Tibial nerve (tissue), 4 donors: Measurements from ENCODE around the gene TAS2R60.

Experiments
- EP300 ChIP-seq, 2 donors: sonication (generic); formaldehyde crosslinking; IDR thresholded peaks; one replicate each; pipeline ENCODE4 v1.6.1; 2017; ENCODE audit warnings: antibody characterized with exemption in 2 of 2, mild to moderate bottlenecking in 1 of 2
- POLR2A ChIP-seq, 2 donors: fragments of 450-650 bp; IDR thresholded peaks; one replicate each; pipeline ENCODE4 v1.6.1; 2017; ENCODE audit warnings: antibody characterized with exemption in 2 of 2, mild to moderate bottlenecking in 2 of 2, moderate library complexity in 2 of 2
- TF ChIP-seq, protein P1 (sequence below), 5 experiments: fragments of 200-600 bp in 3 of 5; fragments of 450-650 bp in 2 of 5; sonication (generic) in 3 of 5; IDR thresholded peaks; one replicate each; pipeline ENCODE4 v1.5.1; 2016 to 2019; ENCODE audit warnings: antibody characterized with exemption in 5 of 5, mild to moderate bottlenecking in 3 of 5, moderate library complexity in 2 of 5

DNA sequence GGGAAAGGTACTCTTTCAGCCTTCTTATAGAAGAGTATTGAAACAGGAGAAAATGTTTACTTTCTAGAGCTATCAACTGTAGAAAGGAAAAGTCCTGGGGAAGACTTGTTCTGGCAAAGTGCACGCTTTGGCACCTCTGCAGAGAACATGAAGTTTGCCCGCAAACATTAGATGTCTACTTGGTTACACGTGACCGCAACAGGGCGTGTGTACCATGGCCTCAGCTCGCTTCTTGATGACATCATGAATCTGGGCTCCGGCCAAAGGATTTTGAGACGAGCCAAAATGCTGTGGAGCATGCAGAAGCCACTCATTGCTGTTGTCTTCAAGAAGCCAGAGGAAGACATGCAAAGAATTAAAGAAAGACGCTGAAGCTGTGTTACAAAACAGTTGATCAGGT, 8.6 kb upstream of the TAS2R60 start:
- TF ChIP-seq, protein P1, sequence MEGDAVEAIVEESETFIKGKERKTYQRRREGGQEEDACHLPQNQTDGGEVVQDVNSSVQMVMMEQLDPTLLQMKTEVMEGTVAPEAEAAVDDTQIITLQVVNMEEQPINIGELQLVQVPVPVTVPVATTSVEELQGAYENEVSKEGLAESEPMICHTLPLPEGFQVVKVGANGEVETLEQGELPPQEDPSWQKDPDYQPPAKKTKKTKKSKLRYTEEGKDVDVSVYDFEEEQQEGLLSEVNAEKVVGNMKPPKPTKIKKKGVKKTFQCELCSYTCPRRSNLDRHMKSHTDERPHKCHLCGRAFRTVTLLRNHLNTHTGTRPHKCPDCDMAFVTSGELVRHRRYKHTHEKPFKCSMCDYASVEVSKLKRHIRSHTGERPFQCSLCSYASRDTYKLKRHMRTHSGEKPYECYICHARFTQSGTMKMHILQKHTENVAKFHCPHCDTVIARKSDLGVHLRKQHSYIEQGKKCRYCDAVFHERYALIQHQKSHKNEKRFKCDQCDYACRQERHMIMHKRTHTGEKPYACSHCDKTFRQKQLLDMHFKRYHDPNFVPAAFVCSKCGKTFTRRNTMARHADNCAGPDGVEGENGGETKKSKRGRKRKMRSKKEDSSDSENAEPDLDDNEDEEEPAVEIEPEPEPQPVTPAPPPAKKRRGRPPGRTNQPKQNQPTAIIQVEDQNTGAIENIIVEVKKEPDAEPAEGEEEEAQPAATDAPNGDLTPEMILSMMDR (IDR thresholded peaks at IDR 0.05), result no peak
- TF ChIP-seq EP300 (IDR thresholded peaks at IDR 0.05), result no peak
- TF ChIP-seq POLR2A (IDR thresholded peaks at IDR 0.05), result no peak
